GM03348 (cell line): ENCODE results near the gene GALP.
"Not testable (repeated sequence)": the region's sequence is repeated elsewhere in the genome, so short reads cannot be mapped to it uniquely, and the experiment has no call there.

Experiments used
- DNase-seq: peaks from one replicate; pipeline ENCODE4 v3.0.0; 2012; ENCODE audit warnings: low spot score

The GALP gene

DNA sequence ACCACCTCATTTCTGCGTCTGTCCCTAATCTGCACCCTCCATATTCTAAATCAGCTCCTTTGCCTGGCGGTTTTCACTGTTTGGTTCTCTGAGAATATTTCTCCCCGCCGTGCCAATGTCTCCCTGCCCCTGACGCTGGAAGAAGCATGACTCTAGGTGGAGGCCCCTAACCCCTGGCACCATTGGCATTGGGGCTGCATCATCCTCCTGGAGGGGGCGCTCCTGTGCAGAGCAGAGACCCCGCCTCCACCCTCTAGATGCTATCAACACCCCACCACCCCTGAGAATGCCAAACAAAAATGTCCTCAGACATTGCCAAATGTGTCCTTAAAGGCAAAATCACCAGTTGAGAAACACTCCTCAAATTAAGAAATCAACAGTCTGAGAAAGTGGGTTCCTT lies 15.3 kb downstream of the GALP start:
- no peak for DNase-seq

GRCh38 chr19:56191711-56192110 lies 15.9 kb downstream of the GALP start:
- no peak for DNase-seq

DNA sequence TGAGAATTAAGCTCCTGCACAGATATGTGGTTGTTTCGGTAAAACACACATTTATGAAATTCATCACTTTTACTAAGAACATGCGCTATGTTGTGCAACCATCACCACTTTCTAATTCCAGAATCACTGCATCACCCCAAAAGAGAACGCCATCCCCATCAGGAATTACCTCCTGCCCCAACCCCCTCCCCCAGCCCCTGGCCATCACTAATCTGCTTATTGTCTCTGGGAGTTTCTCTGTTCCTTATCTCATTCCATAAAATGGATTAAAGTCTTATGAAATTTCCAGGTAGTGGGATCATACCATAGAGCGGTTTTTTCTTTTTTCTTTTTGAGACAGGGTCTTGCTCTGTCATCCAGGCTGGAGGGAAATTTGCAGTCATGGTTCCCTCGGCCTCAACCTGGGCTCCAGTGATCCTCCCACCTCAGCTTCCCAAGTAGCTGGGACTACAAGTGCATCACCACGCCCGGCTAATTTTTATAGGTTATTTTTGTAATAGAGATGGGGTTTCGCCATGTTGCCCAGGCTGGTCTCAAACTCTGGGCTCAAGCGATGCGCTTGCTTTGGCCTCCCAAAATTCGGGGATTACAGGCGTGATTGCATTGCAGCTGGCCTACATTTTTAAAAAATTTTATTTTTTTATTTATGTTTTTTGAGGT lies 18.3 kb downstream of the GALP start:
- no peak for DNase-seq

GRCh38 chr19:56197646-56198045 lies 21.8 kb downstream of the GALP start, which contains the start of gene ZSCAN5B:
Gene ZSCAN5B, minus strand, starts transcription at chr19:56197783. Its CDS starts 4,731 bp downstream, at chr19:56193052.
- DNase-seq: not testable (repeated sequence)

DNA sequence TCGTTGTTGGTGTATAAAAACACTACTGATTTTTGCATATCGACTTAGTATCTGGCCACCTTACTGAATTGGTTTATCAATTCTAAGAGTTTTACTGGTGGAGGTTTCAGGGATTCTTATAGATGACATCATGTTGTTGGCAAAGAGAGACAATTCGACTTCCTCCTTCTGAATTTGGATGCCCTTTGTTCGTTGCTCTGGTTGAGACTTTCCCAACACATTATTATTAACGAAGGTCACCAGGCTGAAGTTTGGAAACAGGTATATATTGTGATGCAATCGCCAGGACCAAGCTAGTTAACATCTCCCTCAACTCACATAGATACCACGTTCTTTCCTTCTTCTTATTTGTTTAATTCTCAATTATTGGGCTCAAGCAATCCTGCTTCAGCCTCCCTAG lies 23.9 kb downstream of the GALP start:
- DNase-seq: no peak

DNA sequence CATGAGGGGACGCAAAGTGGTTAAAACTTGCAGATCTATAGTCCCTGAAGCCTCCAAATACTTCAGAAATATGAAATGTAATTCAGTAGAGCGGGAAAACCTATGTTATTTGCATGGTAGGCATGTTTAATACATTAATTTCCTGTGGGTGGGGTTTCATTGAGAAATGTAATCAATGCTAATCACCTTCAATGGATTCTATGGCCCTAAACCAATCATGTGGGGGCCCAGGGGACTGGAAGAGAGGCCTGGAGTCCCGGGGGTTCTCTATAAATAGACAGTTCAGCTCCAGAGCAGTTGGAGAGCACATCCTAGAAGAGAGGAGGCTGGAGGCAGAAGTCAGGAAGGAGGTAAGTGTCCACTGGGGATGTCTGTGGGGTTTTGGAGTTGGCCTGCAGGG lies 26.2 kb downstream of the GALP start, which contains the start of gene ZSCAN5C:
ZSCAN5C (plus strand) TSS at position 301 of the 400 bp plus-strand sequence. CDS start 3,641 bp downstream, outside the sequence.
- DNase-seq: no peak

DNA sequence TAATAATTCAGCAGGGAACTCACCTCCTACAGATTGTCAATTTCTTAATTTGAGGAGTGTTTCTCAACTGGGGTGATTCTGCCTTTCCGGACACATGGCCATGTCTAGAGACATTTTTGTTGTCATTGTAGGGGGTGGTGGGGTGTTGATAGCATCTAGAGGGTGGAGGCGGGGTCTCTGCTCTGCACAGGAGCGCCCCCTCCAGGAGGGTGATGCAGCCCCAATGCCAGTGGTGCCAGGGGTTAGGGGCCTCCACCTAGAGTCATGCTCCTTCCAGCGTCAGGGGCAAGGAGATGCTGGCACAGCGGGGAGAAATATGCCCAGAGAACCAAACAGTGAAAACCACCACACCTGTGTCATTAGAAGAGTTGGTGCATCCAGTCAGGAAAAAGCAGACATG lies 31.8 kb downstream of the GALP start:
- not testable (repeated sequence) for DNase-seq

DNA sequence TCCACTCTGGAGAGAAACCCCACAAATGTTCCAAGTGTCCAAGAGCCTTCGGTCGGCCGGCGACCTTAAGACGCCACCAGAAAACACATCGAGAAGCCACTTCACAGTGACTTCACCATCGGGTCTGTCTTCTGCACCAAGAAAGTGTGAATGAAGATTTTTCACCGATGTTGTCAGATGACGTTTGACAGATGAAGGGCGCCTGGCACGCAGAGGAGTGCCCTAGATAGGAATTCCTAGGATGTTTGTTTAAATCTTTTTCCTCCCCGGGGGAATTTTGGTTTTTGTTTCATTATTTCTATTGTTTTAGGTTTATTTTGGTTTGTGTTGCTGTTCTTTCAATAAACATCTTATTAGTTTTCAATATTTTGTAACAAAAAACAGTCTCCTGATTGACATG lies 33.3 kb downstream of the GALP start:
- DNase-seq: no peak

DNA sequence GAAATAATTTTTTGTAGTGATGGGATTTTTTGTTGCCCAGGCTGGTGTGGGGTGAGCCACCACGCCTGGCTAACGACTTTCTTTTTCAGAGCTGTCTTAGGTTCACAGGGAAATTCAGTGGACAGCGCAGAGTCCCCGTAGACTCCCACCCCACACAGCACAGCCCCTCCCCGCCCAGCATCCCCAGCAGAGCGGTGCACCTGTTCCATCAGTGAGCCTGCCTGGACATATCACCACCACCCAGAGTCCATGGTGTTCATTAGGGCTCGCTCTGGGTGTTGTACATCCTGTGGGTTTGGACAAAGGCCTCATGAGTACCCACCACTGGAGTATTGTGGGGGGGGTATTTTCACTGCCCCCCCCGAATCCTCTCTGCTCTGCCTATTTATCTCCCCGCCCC lies 34.2 kb downstream of the GALP start:
- DNase-seq: not testable (repeated sequence)

- no peak for DNase-seq
These were observed 35.9 kb downstream of the GALP start for GRCh38 chr19:56211718-56212117.

- DNase-seq: peak; percentile 66
These were observed 41.5 kb downstream of the GALP start for GRCh38 chr19:56217039-56217949.

GRCh38 chr19:56218961-56219360 lies 43.2 kb downstream of the GALP start:
- no peak for DNase-seq

DNA sequence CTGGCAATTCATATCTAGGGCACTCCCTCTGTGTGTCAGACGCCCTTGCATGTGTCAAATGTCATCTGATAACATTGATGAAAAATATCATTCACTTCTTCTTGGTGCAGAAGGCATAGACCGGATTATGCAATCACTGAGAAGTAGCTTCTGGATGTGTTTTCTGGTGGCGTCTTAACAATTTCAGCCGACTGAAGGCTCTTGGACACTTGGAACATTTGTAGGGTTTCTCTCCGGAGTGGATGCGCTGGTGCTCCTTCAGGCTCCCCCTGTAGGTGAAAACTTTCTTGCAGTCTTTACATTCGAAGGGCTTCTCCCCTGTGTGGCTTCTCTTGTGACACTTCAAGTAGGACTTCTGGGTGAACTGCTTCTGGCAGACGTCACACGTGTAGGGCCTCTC lies 45.6 kb downstream of the GALP start:
- not testable (repeated sequence) for DNase-seq

- no peak for DNase-seq
These were observed 46.0 kb downstream of the GALP start for GRCh38 chr19:56221851-56222250.

GRCh38 chr19:56222901-56223300 lies 47.1 kb downstream of the GALP start:
- no peak for DNase-seq

DNA sequence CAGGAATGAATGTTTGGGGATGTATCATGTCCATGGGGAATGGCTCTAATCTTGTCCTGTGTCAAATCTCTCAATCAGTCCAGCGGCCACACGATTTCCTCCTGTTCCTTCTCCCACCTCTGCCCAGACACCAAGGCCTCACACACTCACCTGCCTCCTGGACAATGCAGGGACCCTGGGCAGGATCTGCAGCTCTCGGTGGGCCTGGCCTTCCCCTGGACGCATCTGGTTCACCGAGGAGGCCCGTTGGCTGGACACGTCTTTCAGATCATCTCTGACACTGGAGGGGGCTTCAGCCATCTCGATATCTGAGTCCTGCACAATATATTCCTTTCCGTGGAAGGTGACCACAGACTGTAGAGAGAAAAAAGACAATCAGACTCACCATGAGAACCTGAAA lies 47.7 kb downstream of the GALP start:
- no peak for DNase-seq
